Ishikawa (cell line): ENCODE data around the gene HOXD13.

Source experiments
- CEBPB ChIP-seq: IDR thresholded peaks from 2 replicates; pipeline ENCODE4 v1.6.1; 2012
- CREB1 ChIP-seq: IDR thresholded peaks from 2 replicates; pipeline ENCODE4 v1.6.1; 2012; ENCODE audit warnings: low read depth
- EGR1 ChIP-seq: IDR thresholded peaks from 2 replicates; pipeline ENCODE4 v1.6.1; 2012
- EP300 ChIP-seq: IDR thresholded peaks from 2 replicates; pipeline ENCODE4 v1.6.1; 2012; ENCODE audit warnings: borderline replicate concordance
- FOXM1 ChIP-seq: IDR thresholded peaks from 2 replicates; pipeline ENCODE4 v1.6.1; 2012; ENCODE audit warnings: low read depth, borderline replicate concordance
- MAX ChIP-seq: IDR thresholded peaks from 2 replicates; pipeline ENCODE4 v1.6.1; 2012
- RAD21 ChIP-seq: IDR thresholded peaks from 2 replicates; pipeline ENCODE4 v1.6.1; 2012; ENCODE audit warnings: low read depth
- REST ChIP-seq: IDR thresholded peaks from 2 replicates; pipeline ENCODE4 v1.6.1; 2012; ENCODE audit warnings: low read depth, mild to moderate bottlenecking
- TAF1 ChIP-seq: IDR thresholded peaks from 2 replicates; pipeline ENCODE4 v1.6.1; 2012; ENCODE audit warnings: low read depth, mild to moderate bottlenecking
- TCF12 ChIP-seq: IDR thresholded peaks from 2 replicates; pipeline ENCODE4 v1.6.1; 2012; ENCODE audit warnings: low read depth
- TEAD4 ChIP-seq: IDR thresholded peaks from 2 replicates; pipeline ENCODE4 v1.6.1; 2012
- USF1 ChIP-seq: IDR thresholded peaks from 2 replicates; pipeline ENCODE4 v1.6.1; 2012
- YY1 ChIP-seq: IDR thresholded peaks from 2 replicates; pipeline ENCODE4 v1.6.1; 2012; ENCODE audit warnings: low read depth

GRCh38 chr2:176072292-176072669 lies 20.2 kb upstream of the HOXD13 start:
- TF ChIP-seq TAF1 (no peak), EP300 (no peak), RAD21 (no peak), YY1 (no peak), CREB1 (no peak), USF1 (no peak), REST (no peak), FOXM1 (no peak), EGR1 (no peak), MAX (no peak), TCF12 (no peak), CEBPB (no peak), TEAD4 (no peak)
